HEK293 (cell line): Measurements from ENCODE around the gene PLXNA2.

Source experiments
- CTCF ChIP-seq: fragments of 450-650 bp; formaldehyde crosslinking; IDR thresholded peaks from 2 replicates; pipeline ENCODE4 v1.5.1; 2016; ENCODE audit warnings: missing biosample characterization, missing genetic modification characterization
- KLF10 ChIP-seq: fragments of 450-650 bp; IDR thresholded peaks from 2 replicates; pipeline ENCODE4 v1.5.1; 2018; ENCODE audit warnings: missing biosample characterization, mild to moderate bottlenecking, missing genetic modification characterization
- PRDM1 ChIP-seq: fragments of 450-650 bp; formaldehyde crosslinking; IDR thresholded peaks from 2 replicates; pipeline ENCODE4; 2016; ENCODE audit warnings: missing biosample characterization, missing genetic modification characterization
- WT1 ChIP-seq: fragments of 450-650 bp; formaldehyde crosslinking; IDR thresholded peaks from 2 replicates; pipeline ENCODE4 v1.5.1; 2016; ENCODE audit warnings: missing biosample characterization, missing genetic modification characterization
- ZNF23 ChIP-seq: fragments of 450-650 bp; formaldehyde crosslinking; IDR thresholded peaks from 2 replicates; pipeline ENCODE4 v1.5.1; 2016; ENCODE audit warnings: missing biosample characterization, missing genetic modification characterization, borderline replicate concordance

GRCh38 chr1:208129060-208129459 is 115.1 kb downstream of the PLXNA2 start:
- no peak for TF ChIP-seq CTCF
- no peak for TF ChIP-seq PRDM1 (tag by site-specific recombination)
- no peak for TF ChIP-seq WT1 (tag by site-specific recombination)
- TF ChIP-seq ZNF23, result no peak
- TF ChIP-seq KLF10 (tag by site-specific recombination), result no peak
